Upper lobe of right lung (tissue), 1 donor: ENCODE measurements around the gene CPLANE1. TPM values are rescaled to one million over a fixed set of nuclear protein-coding genes. Genes with fewer than 3 reads are reported as not detected.
A peak's percentile ranks its signal among the peaks of the same experiment; 100 is the strongest.

Experiments
- ATAC-seq: fragments of 200-7000 bp; cut with Tn5 transposase; one replicate; pipeline ENCODE4 v1.9.1; 2020; ENCODE audit warnings: mild to moderate bottlenecking, moderate library complexity
- DNase-seq: peaks from one replicate; pipeline ENCODE4 v3.0.0-alpha.2; 2020
- H3K27ac ChIP-seq: fragments of 200-600 bp; one replicate; pipeline ENCODE4 v1.8.0; 2022
- H3K27me3 ChIP-seq: fragments of 200-600 bp; one replicate; pipeline ENCODE4 v1.8.0; 2022; ENCODE audit warnings: mild to moderate bottlenecking
- H3K36me3 ChIP-seq: fragments of 200-600 bp; one replicate; pipeline ENCODE4 v1.8.0; 2022
- H3K4me1 ChIP-seq: fragments of 200-600 bp; one replicate; pipeline ENCODE4 v1.8.0; 2022
- H3K4me3 ChIP-seq: fragments of 200-600 bp; one replicate; pipeline ENCODE4 v1.8.0; 2022; ENCODE audit warnings: mild to moderate bottlenecking
- H3K9me3 ChIP-seq: fragments of 200-600 bp; one replicate; pipeline ENCODE4 v1.8.0; 2022
- intact Hi-C: fragments of 100-400 bp; cut with DNase I; formaldehyde crosslinking; loops from one replicate; pipeline ENCODE4 v1.11.0; 2022
- total RNA-seq: library from RNA; stranded (reverse); fragmentation: NEBNext Ultra II Directional; extraction: Animal tissue kit (Norgen Biotek cat#: 25700); gene quantifications from one replicate; pipeline ENCODE4 v1.2.1, GENCODE V29; 2021
- TF ChIP-seq, protein P1 (sequence below): fragments of 200-600 bp; IDR thresholded peaks from one replicate; pipeline ENCODE4 v1.8.0; 2022; ENCODE audit warnings: antibody characterized with exemption
- donor health status: DM: no; HTN: yes; CAD: no; lungs with severe emphysema.

The CPLANE1 gene
- total RNA-seq, 1 donor from 2014 or later = 18.7 TPM

DNA sequence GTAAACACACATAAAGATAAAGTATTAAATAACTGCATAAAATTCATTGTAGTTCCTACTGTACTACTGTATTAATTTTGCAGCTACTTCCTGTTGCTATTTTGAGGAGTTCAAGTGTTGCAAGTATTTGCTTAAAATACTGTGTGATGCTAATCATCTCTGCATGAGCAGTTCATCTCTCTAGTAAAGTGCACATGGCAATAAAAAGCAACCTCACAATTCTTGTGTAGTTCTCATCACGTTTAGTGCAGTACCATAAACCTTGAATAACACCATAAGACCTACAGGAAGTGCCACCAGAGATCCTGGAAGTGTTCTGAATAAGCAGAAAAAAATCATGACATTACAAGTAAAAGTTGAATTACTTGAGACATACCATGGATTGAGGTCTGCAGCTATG lies 34.6 kb downstream of the CPLANE1 start:
- Histone ChIP-seq H3K36me3 (peaks cover 70% of the 10 kb centered on the region), H3K4me1 (no peaks in the 10 kb centered on the region), H3K27ac (no peak overlapping the region), H3K4me3 (no peak overlapping the region), H3K27me3 (no peaks in the 10 kb centered on the region), H3K9me3 (no peaks in the 10 kb centered on the region)
- DNase-seq (no peak), ATAC-seq (no peak)
- intact Hi-C loops = no loop called here
- TF ChIP-seq, protein P1, sequence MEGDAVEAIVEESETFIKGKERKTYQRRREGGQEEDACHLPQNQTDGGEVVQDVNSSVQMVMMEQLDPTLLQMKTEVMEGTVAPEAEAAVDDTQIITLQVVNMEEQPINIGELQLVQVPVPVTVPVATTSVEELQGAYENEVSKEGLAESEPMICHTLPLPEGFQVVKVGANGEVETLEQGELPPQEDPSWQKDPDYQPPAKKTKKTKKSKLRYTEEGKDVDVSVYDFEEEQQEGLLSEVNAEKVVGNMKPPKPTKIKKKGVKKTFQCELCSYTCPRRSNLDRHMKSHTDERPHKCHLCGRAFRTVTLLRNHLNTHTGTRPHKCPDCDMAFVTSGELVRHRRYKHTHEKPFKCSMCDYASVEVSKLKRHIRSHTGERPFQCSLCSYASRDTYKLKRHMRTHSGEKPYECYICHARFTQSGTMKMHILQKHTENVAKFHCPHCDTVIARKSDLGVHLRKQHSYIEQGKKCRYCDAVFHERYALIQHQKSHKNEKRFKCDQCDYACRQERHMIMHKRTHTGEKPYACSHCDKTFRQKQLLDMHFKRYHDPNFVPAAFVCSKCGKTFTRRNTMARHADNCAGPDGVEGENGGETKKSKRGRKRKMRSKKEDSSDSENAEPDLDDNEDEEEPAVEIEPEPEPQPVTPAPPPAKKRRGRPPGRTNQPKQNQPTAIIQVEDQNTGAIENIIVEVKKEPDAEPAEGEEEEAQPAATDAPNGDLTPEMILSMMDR = no peak

DNA sequence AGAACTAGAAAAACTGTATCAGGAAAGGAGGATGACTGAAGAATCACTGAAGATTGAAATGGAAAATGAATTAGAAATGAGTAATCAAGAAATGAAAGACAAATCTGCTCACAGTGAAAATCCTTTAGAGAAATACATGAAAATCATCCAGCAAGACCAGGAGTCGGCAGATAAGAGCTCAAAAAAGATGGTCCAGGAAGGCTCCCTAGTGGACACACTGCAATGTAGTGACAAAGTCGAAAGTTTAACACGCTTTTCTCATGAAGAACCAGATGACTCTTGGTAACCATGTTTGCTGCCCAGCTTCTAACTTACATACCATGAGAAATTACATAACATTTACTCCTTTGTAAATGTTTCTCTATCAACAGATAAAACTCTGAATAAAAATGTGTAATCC lies 37.1 kb downstream of the CPLANE1 start:
- ATAC-seq (no peak), DNase-seq (no peak)
- H3K4me1 ChIP-seq = no peaks in the 10 kb centered on the region
- H3K4me3 ChIP-seq = no peak overlapping the region
- H3K9me3 ChIP-seq = no peaks in the 10 kb centered on the region
- TF ChIP-seq, protein P1 = no peak
- H3K27ac ChIP-seq = no peak overlapping the region
- intact Hi-C loops = no loop called here
- H3K27me3 ChIP-seq = no peaks in the 10 kb centered on the region
- peaks cover 67% of the 10 kb centered on the region for H3K36me3 ChIP-seq

DNA sequence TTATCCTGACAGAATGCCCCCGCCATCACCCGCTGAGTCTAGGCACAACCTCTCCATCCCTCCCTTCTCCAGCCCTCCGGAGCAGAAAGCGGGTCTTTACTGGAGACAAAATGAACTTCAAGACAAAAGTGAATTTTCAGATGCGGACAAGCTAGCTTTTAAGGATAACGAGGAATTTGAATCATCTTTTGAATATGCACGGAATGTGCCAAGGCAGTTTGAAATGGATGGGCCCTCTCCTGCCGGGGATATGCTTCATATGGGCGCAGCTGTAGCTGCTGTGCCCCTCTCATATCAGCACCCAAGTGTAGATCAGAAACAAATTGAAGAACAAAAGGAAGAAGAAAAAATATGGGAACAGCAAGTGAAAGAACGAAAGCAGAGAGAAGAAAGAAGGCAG lies 37.5 kb downstream of the CPLANE1 start:
- no peak for DNase-seq
- no peak for ATAC-seq
- H3K27ac ChIP-seq = no peak overlapping the region
- peaks cover 64% of the 10 kb centered on the region for H3K36me3 ChIP-seq
- TF ChIP-seq, protein P1 = no peak
- no peaks in the 10 kb centered on the region for H3K4me1 ChIP-seq
- H3K27me3 ChIP-seq = no peaks in the 10 kb centered on the region
- no peak overlapping the region for H3K4me3 ChIP-seq
- intact Hi-C loops = no loop called here
- no peaks in the 10 kb centered on the region for H3K9me3 ChIP-seq

DNA sequence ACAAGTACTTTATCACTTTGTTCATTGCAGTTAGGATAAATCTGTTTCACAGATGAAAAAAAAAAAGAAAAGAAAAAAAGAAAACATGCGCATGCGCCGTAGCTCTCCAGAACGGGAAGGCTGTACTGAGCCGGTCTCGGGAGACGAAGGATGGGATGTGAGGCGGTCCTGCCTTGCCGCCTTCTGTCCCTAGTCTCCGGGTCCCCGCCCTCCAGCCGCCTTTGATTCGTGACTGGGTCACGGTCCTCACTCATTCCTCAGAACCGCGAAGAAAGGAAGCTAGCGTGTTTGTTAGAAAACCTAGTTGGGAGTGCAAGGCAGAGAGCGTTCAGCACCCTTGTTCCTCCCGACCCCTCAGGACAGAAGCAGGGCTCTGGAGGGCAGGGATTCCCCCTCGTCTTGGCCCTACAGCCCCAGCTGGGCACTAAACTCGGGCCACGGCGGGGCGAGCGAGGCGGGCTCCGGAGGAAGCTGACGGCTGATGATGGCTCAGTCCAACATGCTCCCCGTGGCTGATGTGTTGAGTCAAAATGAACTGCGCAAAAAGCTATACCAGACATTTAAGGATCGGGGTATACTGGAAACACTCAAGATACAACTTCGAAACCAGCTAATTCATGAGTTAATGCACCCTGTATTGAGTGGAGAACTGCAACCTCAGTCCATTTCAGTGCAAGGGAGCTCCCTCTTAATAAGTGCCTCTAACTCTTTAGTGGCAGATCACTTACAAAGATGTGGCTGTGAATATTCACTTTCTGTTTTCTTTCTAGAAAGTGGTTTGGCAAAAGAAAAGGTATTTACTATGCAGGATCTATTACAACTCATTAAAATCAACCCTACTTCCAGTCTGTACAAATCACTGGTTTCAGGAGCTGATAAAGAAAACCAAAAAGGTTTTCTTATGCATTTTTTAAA lies 40.0 kb downstream of the CPLANE1 start:
- Histone ChIP-seq H3K4me1 (no peaks in the 10 kb centered on the region), H3K4me3 (peak overlapping the region; percentile 19), H3K27me3 (no peaks in the 10 kb centered on the region), H3K27ac (no peak overlapping the region), H3K9me3 (no peaks in the 10 kb centered on the region), H3K36me3 (peaks cover 72% of the 10 kb centered on the region)
- DNase-seq (no peak), ATAC-seq (peak; percentile 26)
- intact Hi-C loops = no loop called here
- TF ChIP-seq, protein P1 = no peak

DNA sequence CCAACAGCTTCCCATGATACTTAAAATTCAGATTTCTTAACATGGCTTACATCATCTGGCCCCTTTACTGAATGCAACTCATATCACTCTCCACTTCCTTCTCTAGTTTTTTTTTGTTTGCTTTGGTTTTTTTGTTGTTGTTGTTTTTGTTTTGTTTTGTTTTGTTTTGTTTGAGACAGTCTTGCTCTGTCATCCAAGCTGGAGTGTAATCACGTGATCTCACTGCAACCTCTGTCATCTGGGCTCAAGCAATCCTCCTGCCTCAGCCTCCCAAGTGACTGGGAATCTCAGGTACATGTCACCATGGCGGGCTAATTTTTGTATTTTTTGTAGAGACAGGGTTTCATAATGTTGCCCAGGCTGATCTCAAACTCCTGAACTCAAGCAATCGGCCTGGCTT lies 41.4 kb downstream of the CPLANE1 start:
- TF ChIP-seq, protein P1 = no peak
- intact Hi-C loops = no loop called here
- no peak for ATAC-seq

More for the DNA sequence above, 41.4 kb downstream of the CPLANE1 start:
- no peak overlapping the region for H3K27ac ChIP-seq
- peaks cover 71% of the 10 kb centered on the region for H3K36me3 ChIP-seq
- no peaks in the 10 kb centered on the region for H3K4me1 ChIP-seq
- no peaks in the 10 kb centered on the region for H3K27me3 ChIP-seq
- DNase-seq = no peak
- no peak overlapping the region for H3K4me3 ChIP-seq
- H3K9me3 ChIP-seq = no peaks in the 10 kb centered on the region
